ACHN (cell line): Measurements from ENCODE around the gene HDLBP.

Experiments used
- DNase-seq: peaks from one replicate; pipeline ENCODE4 v3.0.0-alpha.2; 2015
- in situ Hi-C: cut with HindIII; loops from 2 replicates; pipeline ENCODE4 v1.10.0; 2017; ENCODE audit warnings: low sequenced_read_pairs, low pct_ligation_motif_present, low pct_unique_long_range_greater_than_20kb

The HDLBP gene

DNA sequence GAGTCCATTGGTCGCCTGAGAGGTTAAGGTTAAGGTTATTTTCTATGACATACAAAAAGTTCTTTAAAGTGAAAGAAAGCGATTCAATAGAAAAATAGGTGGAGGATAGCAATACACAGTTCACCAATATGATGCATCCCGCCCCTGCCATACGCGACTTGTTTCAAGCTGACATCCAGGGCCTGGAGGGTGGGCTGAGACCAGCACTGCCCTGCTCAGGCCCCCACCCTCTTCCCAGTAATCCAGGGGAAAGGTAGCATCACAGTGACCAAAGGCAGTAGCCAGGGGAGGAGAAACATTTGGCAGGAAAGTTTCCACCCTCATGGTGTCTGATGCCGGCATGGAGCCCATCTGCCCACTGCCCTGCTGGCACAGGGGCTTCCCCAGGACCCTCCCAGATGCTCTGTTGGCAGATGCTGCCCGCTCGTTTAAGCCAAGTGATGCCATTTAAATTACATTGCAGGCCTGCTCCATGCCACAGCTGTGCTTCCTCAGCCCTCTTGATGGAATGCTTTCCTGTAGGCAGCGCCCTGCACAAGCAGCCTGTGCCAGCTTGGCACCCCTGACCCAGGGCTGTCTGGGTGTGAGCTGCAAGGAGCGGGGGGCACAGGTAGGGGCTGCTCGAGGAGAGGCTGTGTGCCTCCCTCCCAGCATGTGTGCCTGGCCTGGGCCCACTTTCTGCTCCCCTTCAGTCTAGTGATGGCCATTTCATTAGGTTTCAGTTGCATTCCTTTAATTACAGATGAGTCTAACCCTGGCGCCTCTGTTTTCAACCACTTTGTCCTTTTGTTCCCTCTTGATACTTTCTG lies 137.7 kb downstream of the HDLBP start:
- no peak for DNase-seq
- in situ Hi-C loops: no loop called here
